Measurements from ENCODE around the gene FOXB1. TPM values are rescaled to one million over a fixed set of nuclear protein-coding genes. Genes with fewer than 3 reads are reported as not detected.

FOXB1 gene
- total RNA-seq = not detected

DNA sequence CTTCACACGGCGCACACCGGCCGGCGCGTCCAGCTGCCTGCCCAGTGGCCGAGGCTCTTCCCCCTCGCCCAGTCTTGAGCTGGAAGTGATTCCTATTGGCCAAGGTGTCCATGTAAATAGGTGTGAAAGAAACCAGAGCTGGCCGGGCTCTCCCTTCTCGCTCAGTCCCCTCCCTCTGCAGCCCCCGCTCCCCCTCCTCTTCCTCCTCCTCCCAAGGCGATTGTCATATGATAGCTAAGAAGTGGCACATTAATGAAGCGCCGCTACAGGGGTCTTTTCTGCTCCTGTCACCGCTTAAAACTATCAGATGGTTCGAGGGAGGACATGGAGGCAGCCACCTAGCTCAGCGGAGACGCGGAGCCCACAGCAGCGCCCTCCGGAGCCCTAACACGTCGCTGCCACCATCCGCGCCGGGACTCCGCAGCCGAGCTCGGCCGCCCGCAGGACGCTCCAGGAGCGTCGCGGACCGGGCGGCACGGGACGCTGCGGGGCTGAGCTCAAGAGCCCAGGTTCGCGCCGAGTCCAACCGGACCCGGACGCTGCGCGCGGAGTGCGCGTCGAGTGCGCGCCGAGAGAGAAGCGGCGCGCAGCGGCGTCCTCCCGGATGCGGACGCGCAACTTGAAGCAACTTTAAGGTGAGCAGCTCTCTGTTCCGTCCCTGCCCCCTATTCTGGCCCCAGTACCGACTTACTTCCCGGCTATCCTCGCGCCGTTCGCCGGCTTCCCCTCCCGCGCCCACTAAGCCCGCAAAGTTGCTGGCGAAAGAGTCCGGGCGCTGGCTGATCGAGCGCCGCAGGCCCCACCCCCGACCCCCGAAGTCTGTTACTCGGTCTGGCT is at the start of gene FOXB1:
TSS of gene FOXB1 (plus strand) at position 303 of the 837 bp plus-strand sequence. CDS start 653 bp downstream, outside the sequence.

Measured in camera-type eye (tissue), 1 donor.